NK-92 (cell line): Measurements from ENCODE around the gene GPR27.

Experiments used
- DNase-seq: peaks from one replicate; lab custom pipeline; 2025; ENCODE audit not compliant: unreplicated experiment; lab: John Stamatoyannopoulos, UW

GPR27 gene

GRCh38 chr3:71785532-71786216, 32.0 kb downstream of the GPR27 start:
- DNase-seq: no peak

GRCh38 chr3:71786217-71786549, 32.5 kb downstream of the GPR27 start:
- DNase-seq: no peak

- no peak for DNase-seq
Measured at GRCh38 chr3:71786551-71786950, 32.9 kb downstream of the GPR27 start.

- DNase-seq: no peak
Measured at GRCh38 chr3:71787851-71788405, 34.3 kb downstream of the GPR27 start.

GRCh38 chr3:71789922-71790321, 36.3 kb downstream of the GPR27 start:
- no peak for DNase-seq

- no peak for DNase-seq
Measured at GRCh38 chr3:71791634-71792033, 38.0 kb downstream of the GPR27 start.

GRCh38 chr3:71796290-71796689, 42.6 kb downstream of the GPR27 start:
- DNase-seq: no peak

- no peak for DNase-seq
Measured at GRCh38 chr3:71797455-71797854, 43.8 kb downstream of the GPR27 start.

GRCh38 chr3:71800023-71800422, 46.4 kb downstream of the GPR27 start:
- no peak for DNase-seq

GRCh38 chr3:71801986-71802385, 48.3 kb downstream of the GPR27 start:
- DNase-seq: no peak

- no peak for DNase-seq
Measured at GRCh38 chr3:71803248-71803647, 49.6 kb downstream of the GPR27 start.

- DNase-seq: no peak
Measured at GRCh38 chr3:71805199-71805598, 51.5 kb downstream of the GPR27 start.

- DNase-seq: no peak
Measured at GRCh38 chr3:71805691-71806090, 52.0 kb downstream of the GPR27 start.
